Muscle of leg (tissue), 11 donors: ENCODE data around the gene CATSPERZ. TPM values are rescaled to one million over a fixed set of nuclear protein-coding genes. Genes with fewer than 3 reads are reported as not detected.
A peak's percentile ranks its signal among the peaks of the same experiment; 100 is the strongest.

Source experiments
- DNase-seq: peaks from one replicate; pipeline ENCODE4 v3.0.0; 2013
- H3K27ac ChIP-seq: one replicate; pipeline ENCODE4 v1.5.1; 2013; ENCODE audit warnings: mild to moderate bottlenecking, low read length, control low read depth
- H3K27me3 ChIP-seq: one replicate; pipeline ENCODE4 v1.6.1; 2013; ENCODE audit warnings: low read length; ENCODE audit not compliant: control insufficient read depth, insufficient read depth
- H3K36me3 ChIP-seq: one replicate; pipeline ENCODE4 v1.6.1; 2013; ENCODE audit warnings: low read length; ENCODE audit not compliant: control insufficient read depth, insufficient read depth
- H3K4me1 ChIP-seq: one replicate; pipeline ENCODE4 v1.6.1; 2013; ENCODE audit warnings: low read length; ENCODE audit not compliant: control insufficient read depth, insufficient read depth
- H3K4me3 ChIP-seq: one replicate; pipeline ENCODE4 v1.5.1; 2013; ENCODE audit warnings: low read length, control low read depth
- H3K9me3 ChIP-seq: replicated peaks from 2 replicates; pipeline ENCODE4 v1.6.1; 2013; ENCODE audit warnings: low read depth, low read length; ENCODE audit not compliant: control insufficient read depth
- WGBS: methylation state at CpG from one replicate; pipeline ENCODE4 v1.1.5; 2013; ENCODE audit warnings: missing lambda C conversion rate; ENCODE audit not compliant: insufficient coverage; 5-methylcytosine and 5-hydroxymethylcytosine counted together
- polyA plus RNA-seq, 8 donors: library from polyadenylated mRNA; unstranded; fragments of 120-200 nt; gene quantifications; one replicate each; pipeline versions ENCODE4 v1.2.1 to v1.2.3, GENCODE V29; 2013; ENCODE audit warnings: inconsistent platforms in 1 of 8, low replicate concordance in 1 of 8; ENCODE audit not compliant: insufficient read length in 8 of 8, insufficient read depth in 1 of 8
- total RNA-seq: library from RNA; stranded (reverse); fragments of 120-200 nt; gene quantifications from one replicate; pipeline ENCODE4 v1.2.4, GENCODE V29; 2013

The CATSPERZ gene
- total and polyA plus RNA-seq, 9 donors, result 0.14 TPM; not detected in 8

- H3K36me3 ChIP-seq, result peaks cover 72% of the 10 kb centered on the region
- WGBS, result 88% methylated on average over 5 of the region's 8 CpGs
Measured at GRCh38 chr11:64263947-64264317, 36.2 kb upstream of the CATSPERZ start.

DNA sequence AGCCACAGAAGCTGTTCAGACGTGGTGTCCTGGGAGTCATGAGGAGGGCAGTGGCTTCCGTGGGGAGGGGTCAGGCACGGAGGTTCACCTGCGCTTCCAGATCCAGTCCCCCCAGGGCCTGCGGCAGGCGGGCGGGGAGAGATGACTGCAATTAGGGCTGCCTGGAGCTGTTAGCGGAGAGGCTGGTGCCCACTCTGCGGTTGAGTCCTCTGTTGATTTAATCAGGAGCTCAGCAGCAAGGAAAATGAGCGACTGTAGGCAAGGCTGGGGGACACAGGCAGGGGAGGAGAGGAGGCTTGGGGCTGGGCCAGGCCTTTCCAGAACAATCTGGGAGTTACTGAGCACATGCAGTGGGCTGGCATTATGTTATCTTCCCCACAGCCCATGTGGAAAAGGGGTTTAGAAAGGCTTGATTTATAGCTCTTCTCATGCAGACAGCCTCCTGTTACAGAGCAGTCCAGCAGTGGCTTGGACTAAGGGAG lies 35.7 kb upstream of the CATSPERZ start:
- Histone ChIP-seq H3K9me3 (no peaks in the 10 kb centered on the region), H3K4me1 (peaks cover 23% of the 10 kb centered on the region), H3K27ac (no peak overlapping the region), H3K4me3 (no peak overlapping the region), H3K36me3 (peaks cover 68% of the 10 kb centered on the region), H3K27me3 (no peaks in the 10 kb centered on the region)
- DNase-seq, result no peak
- 74% methylated on average over 9 of the region's 10 CpGs for WGBS

More at GRCh38 chr11:64263947-64264317, 36.2 kb upstream of the CATSPERZ start:
- Histone ChIP-seq H3K27ac (no peak overlapping the region), H3K4me1 (peaks cover 19% of the 10 kb centered on the region), H3K4me3 (no peak overlapping the region), H3K27me3 (no peaks in the 10 kb centered on the region), H3K9me3 (no peaks in the 10 kb centered on the region)
- no peak for DNase-seq

DNA sequence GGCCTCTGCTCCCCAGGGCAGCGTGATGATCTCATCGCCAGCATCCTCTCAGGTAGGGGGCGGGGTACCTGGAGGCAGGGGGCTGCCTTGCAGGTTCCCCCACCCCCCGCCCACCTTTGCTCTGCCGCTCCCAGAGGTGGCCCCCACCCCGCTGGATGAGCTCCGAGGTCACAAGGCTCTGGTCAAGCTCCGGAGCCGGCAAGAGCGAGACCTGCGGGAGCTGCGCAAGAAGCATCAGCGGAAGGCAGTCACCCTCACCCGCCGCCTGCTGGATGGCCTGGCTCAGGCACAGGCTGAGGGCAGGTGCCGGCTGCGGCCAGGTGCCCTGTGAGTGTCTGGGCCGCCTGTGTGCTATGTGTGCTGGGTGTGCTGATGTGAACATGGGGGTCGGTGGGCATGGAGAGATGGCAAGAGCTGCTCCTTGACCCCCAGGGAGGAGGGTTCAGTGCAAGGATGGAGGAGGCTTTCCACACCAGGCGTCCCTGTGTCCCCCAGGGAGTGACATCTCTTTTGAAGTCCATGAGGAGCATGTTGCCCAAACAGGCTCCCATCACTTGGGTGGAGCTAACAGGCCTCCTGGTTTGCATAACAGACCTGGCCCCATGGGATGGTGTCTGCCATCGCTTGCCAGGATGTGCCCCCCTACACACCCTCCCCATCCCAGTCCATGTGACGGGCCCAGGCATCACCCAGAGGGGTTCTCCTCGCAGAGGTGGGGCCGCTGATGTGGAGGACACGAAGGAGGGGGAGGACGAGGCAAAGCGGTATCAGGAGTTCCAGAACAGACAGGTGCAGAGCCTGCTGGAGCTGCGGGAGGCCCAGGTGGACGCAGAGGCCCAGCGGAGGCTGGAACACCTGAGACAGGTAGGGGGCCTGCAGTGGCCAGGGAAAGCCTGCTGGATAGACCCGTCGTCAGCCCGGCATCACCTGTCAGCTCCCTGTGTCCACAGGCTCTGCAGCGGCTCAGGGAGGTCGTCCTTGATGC lies 34.7 kb upstream of the CATSPERZ start:
- Histone ChIP-seq H3K9me3 (no peaks in the 10 kb centered on the region), H3K27ac (no peak overlapping the region), H3K27me3 (no peaks in the 10 kb centered on the region), H3K4me3 (no peak overlapping the region), H3K36me3 (peaks cover 58% of the 10 kb centered on the region), H3K4me1 (peaks cover 23% of the 10 kb centered on the region)
- DNase-seq, result no peak
- WGBS, result 88% methylated on average over 33 of the region's 35 CpGs

DNA sequence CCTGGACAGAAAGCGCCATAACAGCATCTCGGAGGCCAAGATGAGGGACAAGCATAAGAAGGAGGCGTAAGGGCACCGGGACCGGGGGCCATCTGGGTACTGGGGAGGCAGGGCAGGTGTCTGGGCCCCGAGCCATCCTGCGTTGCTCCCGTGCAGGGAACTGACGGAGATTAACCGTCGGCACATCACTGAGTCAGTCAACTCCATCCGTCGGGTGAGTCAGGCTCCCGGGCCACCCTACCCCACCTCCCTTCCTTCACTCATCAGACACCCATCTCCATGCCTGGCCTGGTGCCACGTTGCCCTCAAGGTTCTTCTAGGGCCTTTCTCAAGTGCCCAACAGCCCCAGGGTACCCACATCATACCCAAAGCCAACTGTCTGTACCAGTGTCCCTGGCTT lies 33.8 kb upstream of the CATSPERZ start:
- DNase-seq, result no peak
- 77% methylated on average over 13 of the region's 15 CpGs for WGBS
- peaks cover 52% of the 10 kb centered on the region for H3K36me3 ChIP-seq
- no peak overlapping the region for H3K27ac ChIP-seq
- H3K9me3 ChIP-seq, result no peaks in the 10 kb centered on the region
- H3K4me3 ChIP-seq, result no peak overlapping the region
- peaks cover 25% of the 10 kb centered on the region for H3K4me1 ChIP-seq
- H3K27me3 ChIP-seq, result no peaks in the 10 kb centered on the region

DNA sequence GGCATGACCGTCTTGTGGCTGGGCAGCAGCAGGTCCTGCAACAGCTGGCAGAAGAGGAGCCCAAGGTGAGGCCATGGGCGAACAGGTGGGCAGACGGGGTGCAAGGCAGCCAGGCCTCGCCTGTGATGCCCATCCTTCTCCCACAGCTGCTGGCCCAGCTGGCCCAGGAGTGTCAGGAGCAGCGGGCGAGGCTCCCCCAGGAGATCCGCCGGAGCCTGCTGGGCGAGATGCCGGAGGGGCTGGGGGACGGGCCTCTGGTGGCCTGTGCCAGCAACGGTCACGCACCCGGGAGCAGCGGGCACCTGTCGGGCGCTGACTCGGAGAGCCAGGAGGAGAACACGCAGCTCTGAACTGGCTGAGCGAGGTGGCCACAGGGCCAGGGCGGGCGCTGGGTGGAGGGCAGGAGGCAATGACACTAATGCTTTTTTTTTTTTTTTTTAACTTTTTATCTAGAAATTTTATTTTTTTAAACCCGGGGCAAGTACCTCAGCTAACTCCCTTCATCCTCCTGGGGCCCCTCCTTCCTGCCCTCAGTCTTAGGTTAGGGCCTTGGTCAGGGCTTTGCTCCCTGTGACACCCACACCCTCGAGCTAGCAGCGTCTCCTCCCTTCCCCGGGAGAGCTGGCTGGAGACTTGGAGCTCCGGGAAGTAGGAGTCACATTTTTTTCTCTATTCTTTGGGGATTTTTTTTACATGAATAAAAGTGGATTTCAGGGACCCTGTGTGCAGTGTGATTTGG lies 32.8 kb upstream of the CATSPERZ start:
- Histone ChIP-seq H3K27ac (peak overlapping the region; percentile 13), H3K4me3 (no peak overlapping the region), H3K27me3 (no peaks in the 10 kb centered on the region), H3K9me3 (no peaks in the 10 kb centered on the region), H3K36me3 (peaks cover 45% of the 10 kb centered on the region), H3K4me1 (peaks cover 34% of the 10 kb centered on the region)
- no peak for DNase-seq
- 83% methylated on average over 14 of the region's 27 CpGs for WGBS

DNA sequence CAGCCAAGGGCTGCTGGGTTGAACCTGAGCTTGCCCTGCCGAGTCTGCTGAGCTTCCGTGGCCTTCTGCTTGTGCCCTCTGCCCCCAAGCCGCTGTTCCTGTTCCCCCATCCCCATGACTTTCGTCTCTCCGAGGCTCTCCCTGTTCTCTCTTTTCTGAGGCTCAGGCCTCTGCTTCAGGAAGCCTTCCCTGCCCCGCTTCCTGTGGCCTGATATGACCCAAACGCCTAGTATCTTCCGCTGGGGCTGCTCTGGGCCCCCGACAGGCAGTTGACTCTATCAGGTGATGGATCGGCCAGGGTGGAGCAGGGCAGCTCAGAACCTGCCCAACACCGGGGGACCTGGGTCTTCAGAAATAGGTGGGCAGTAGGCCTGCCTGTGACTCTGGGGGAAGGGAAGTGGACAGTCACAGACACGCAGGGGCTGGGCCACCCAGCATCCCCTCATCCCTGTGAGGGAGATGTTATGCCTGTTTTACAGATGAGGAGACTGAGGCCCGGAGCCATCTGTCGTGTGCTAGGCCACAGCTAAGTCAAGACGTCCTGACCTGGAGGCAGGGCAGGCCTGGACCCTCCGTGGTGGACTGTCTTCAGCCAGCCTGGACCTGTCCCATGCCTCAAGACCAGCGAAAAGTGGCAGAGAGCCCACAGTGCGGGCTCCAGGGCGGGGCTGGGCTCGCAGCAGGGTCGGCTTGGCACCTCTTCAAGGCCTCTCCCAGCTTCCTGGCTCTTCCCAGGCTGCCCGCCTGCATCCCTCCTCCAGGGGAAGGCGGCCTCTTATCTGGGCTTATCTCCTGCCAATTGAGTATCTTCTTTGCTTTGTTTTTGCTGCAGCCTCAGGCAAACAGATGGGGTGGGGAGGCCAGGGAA lies 31.9 kb upstream of the CATSPERZ start:
- H3K4me1 ChIP-seq, result peaks cover 37% of the 10 kb centered on the region
- H3K36me3 ChIP-seq, result peaks cover 38% of the 10 kb centered on the region
- H3K9me3 ChIP-seq, result no peaks in the 10 kb centered on the region
- peak; percentile 59 for DNase-seq
- H3K27me3 ChIP-seq, result no peaks in the 10 kb centered on the region
- H3K4me3 ChIP-seq, result peak overlapping the region; percentile 80
- peak overlapping the region; percentile 100 for H3K27ac ChIP-seq
- 64% methylated on average over 20 of the region's 23 CpGs for WGBS

DNA sequence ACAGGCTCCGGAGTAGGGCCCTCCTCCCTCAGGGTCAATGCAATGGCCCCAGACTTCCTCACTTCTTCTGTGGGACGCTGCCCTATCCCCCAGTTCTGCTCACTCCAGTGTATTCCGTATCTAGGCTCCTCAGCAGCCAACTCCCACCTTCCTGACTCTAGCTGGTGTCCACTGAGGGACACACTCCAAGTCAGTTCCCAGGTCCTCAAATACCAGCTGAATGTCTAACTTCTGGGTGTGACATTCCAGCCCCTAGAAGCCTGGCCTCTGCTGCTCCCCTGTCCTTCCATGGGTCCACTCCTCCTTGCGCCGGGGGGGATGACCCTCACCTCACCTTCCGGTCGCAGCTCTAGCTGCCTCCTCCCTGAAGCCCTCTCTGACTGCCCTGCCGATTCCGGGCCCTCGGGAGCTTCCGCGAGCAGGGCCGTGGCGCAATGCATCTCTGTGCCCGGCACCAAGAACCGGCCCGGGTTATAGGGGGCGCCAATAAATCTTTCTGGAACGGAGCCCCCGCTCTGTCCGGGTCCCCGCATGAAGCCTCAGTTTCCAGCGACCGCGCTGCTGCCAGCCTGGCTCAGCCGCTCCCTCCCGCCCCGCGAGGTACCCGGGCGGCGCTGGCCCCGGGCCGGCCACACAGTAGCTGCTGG lies 31.1 kb upstream of the CATSPERZ start:
- H3K27me3 ChIP-seq, result no peaks in the 10 kb centered on the region
- H3K9me3 ChIP-seq, result no peaks in the 10 kb centered on the region
- peak overlapping the region; percentile 80 for H3K4me3 ChIP-seq
- H3K36me3 ChIP-seq, result peaks cover 39% of the 10 kb centered on the region
- DNase-seq, result peak; percentile 69
- under 1% methylated on average over 33 of the region's 34 CpGs for WGBS
- peaks cover 37% of the 10 kb centered on the region for H3K4me1 ChIP-seq
- H3K27ac ChIP-seq, result peak overlapping the region; percentile 100

DNA sequence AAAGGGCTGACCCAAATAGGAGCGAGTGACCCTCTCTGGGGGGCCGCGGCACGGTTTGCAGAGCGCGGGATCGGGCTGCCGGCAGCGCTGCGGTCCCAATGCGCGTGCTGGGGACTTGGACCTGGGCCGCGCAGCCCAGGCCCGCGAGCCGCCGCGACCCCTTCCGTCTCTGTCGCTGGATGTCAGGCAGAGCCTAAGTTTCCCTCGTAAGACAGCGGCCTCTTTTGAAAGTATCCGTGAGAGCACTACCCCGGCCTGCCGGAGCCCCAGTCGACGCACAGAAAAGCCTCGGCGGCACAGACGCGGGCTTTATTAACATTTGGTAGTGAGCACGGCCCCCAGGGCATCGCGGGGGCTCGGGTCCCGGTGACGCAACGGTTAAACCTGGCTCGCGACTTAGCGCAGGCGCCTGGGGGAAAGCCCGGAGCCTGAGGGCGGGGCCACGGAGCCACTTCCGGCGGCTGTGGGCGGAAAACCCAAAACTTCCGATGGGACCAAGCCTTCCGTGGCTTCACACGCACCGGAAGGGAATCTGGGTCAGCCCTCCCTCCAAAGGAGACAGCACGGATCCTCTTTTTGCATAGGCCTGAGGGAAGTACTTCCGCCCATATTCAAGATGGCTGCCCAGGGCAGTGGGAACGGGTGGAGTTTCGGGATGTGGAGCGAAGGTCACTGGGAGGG lies 30.5 kb upstream of the CATSPERZ start:
- Histone ChIP-seq H3K36me3 (peaks cover 33% of the 10 kb centered on the region), H3K9me3 (no peaks in the 10 kb centered on the region), H3K27me3 (no peaks in the 10 kb centered on the region), H3K4me1 (peaks cover 37% of the 10 kb centered on the region), H3K4me3 (peak overlapping the region; percentile 80), H3K27ac (peak overlapping the region; percentile 100)
- WGBS, result under 1% methylated on average over 55 of the region's 58 CpGs
- DNase-seq, result peak; percentile 100
